SKM-1 (cell line): ENCODE results near the gene FAM185A.
"Not testable (repeated sequence)": the region's sequence is repeated elsewhere in the genome, so short reads cannot be mapped to it uniquely, and the experiment has no call there.

Experiments used
- DNase-seq: peaks from one replicate; lab custom pipeline; 2025; ENCODE audit not compliant: unreplicated experiment; lab: John Stamatoyannopoulos, UW

FAM185A gene

DNA sequence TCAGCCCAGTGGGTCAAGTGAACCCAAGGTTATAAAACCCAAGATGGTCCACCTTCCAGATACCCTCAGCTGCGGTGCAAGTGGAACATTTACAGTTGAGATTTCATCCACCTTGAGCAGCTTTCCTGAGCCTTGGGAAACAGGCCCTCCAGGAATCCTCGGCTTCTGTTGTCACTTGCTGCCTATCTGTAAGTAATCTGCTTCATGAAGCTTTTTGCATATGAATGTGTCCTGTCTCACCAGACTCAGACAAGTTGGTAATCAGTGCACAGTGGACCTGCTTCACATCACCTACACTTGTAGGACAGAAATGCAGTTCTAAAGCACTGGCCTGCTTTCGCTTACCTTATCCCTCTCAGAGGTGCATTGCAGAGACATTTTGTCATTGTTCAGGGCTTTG is 80.3 kb downstream of the FAM185A start:
- no peak for DNase-seq

- no peak for DNase-seq
Measured at GRCh38 chr7:102830197-102830596, 81.4 kb downstream of the FAM185A start.

- DNase-seq = no peak
Measured at GRCh38 chr7:102832674-102833073, 83.9 kb downstream of the FAM185A start.

DNA sequence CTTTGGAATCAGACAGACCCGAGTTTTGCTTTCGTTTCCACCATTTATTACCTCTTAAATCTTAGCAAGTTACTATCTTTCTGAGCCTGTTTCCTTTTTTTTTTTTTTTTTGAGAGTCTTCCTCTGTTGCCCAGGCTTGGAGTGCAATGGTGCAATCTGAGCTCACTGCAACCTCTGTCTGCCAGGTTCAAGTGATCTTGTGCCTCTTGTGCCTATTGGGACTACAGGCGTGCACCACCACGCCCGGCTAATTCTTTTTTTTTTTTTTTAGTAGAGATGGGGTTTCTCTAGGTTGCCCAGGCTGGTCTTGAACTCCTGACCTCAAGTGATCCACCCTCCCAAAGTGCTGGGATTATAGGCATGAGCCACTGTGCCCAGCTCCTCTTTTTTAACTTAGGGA is 84.5 kb downstream of the FAM185A start:
- no peak for DNase-seq

GRCh38 chr7:102834466-102834865 is 85.7 kb downstream of the FAM185A start:
- no peak for DNase-seq

- no peak for DNase-seq
Measured at GRCh38 chr7:102834999-102835398, 86.2 kb downstream of the FAM185A start.

DNA sequence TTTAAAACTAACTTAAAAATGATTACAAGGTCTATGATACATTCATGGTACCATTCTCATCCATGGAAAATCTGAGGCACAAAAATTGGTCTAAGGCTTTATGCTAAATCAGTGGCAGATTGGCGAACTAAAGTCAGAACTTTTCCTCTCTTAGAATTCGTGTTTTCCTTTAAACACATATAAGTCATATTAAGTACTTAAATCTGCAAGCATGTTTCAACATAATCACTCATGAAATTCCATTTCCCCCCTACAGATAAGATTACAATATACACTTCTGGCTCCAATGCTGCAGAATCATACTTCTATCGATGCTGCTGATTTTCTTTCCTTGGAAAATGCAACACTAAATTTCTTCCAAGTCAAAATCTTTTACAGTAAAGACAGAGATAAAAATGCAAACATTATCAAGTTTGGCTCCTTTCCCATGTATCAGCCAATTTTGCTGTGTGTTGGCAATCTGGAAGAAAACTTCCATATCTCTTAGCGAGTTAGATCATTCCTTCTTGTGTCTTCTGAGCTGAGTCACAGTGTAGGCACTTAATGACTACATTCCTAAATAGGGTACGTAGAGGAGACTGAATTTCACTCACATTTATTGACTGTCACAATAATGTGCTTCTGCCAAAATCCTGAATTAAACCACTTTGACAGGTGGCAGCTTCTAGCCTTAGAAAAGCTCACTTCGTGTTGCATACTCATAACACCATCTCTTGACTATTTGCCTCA is 87.6 kb downstream of the FAM185A start:
- no peak for DNase-seq

GRCh38 chr7:102836977-102837376 is 88.2 kb downstream of the FAM185A start:
- DNase-seq = no peak

DNA sequence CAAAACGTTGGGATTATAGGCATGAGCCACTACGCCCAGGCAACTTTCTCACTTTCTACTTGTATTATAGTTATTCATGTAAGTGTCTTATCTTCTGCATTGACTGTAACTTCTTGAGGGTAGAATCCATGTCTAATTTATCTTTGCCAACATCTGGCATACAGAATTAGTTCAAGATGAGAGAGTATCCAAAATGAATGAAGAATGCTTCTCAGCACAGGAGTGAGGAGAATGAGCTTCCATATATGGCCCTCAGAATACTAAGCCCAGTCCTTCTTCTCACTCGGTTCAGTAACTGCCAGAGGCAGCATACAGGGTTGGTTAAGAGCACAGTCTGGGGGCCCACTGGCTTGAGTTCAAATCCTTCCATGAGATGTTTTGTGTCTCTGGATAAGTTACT is 89.0 kb downstream of the FAM185A start:
- no peak for DNase-seq

- DNase-seq = not testable (repeated sequence)
Measured at GRCh38 chr7:102838572-102839101, 89.8 kb downstream of the FAM185A start.

- no peak for DNase-seq
Measured at GRCh38 chr7:102840404-102840803, 91.6 kb downstream of the FAM185A start.

- DNase-seq = no peak
Measured at GRCh38 chr7:102841290-102841689, 92.5 kb downstream of the FAM185A start.

GRCh38 chr7:102842284-102842683 is 93.5 kb downstream of the FAM185A start:
- no peak for DNase-seq

- DNase-seq = no peak
Measured at GRCh38 chr7:102843850-102844249, 95.1 kb downstream of the FAM185A start.

- no peak for DNase-seq
Measured at GRCh38 chr7:102845346-102845745, 96.5 kb downstream of the FAM185A start.

DNA sequence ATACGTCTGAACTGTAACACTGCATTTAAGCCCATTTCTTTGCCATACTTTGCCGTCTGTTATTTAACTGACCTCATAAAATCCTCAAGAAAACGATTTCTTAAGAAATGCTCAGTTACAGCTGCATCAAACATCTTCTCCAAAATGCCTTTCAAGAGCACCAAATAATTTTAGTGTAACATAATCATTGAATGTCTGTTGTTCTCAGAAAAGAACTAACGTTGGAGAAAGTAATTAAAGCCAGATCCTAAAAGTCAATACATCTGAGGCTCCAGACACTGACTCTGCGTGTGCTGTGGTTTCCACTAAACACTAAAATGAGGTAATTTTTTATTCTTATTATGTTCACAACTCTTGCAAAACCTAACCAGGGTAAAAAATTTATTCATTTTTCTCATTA is 100.3 kb downstream of the FAM185A start:
- no peak for DNase-seq

- DNase-seq = no peak
Measured at GRCh38 chr7:102849538-102849937, 100.7 kb downstream of the FAM185A start.

- DNase-seq = no peak
Measured at GRCh38 chr7:102856036-102856435, 107.2 kb downstream of the FAM185A start.
